NCI-H1092 treated with DMSO at 0.1 percent for 48 hours (cell line): ENCODE measurements around the gene PTPRN2.
"Not testable (repeated sequence)": the region's sequence is repeated elsewhere in the genome, so short reads cannot be mapped to it uniquely, and the experiment has no call there.

Experiments
- DNase-seq: peaks from one replicate; lab custom pipeline; 2025; lab: John Stamatoyannopoulos, UW

PTPRN2 gene

GRCh38 chr7:158277219-158278141, 310.1 kb downstream of the PTPRN2 start:
- DNase-seq, result no peak

GRCh38 chr7:158276414-158277218, 311.0 kb downstream of the PTPRN2 start:
- no peak for DNase-seq

- DNase-seq, result no peak
Measured at GRCh38 chr7:158275711-158276413, 311.8 kb downstream of the PTPRN2 start.

- DNase-seq, result no peak
Measured at GRCh38 chr7:158274996-158275395, 312.6 kb downstream of the PTPRN2 start.

GRCh38 chr7:158274404-158274811, 313.2 kb downstream of the PTPRN2 start:
- DNase-seq, result no peak

- DNase-seq, result not testable (repeated sequence)
Measured at GRCh38 chr7:158273756-158274342, 313.8 kb downstream of the PTPRN2 start.

GRCh38 chr7:158273138-158273651, 314.4 kb downstream of the PTPRN2 start:
- DNase-seq, result no peak

- no peak for DNase-seq
Measured at GRCh38 chr7:158272509-158273137, 315.0 kb downstream of the PTPRN2 start.

GRCh38 chr7:158272091-158272490, 315.5 kb downstream of the PTPRN2 start:
- DNase-seq, result no peak

GRCh38 chr7:158271646-158272045, 316.0 kb downstream of the PTPRN2 start:
- no peak for DNase-seq

GRCh38 chr7:158270856-158271413, 316.7 kb downstream of the PTPRN2 start:
- no peak for DNase-seq

- no peak for DNase-seq
Measured at GRCh38 chr7:158270106-158270775, 317.4 kb downstream of the PTPRN2 start.

GRCh38 chr7:158268816-158269535, 318.6 kb downstream of the PTPRN2 start:
- no peak for DNase-seq

- no peak for DNase-seq
Measured at GRCh38 chr7:158267742-158268435, 319.7 kb downstream of the PTPRN2 start.

- no peak for DNase-seq
Measured at GRCh38 chr7:158266817-158267741, 320.5 kb downstream of the PTPRN2 start.

- no peak for DNase-seq
Measured at GRCh38 chr7:158266426-158266816, 321.2 kb downstream of the PTPRN2 start.

- DNase-seq, result no peak
Measured at GRCh38 chr7:158265743-158266080, 321.9 kb downstream of the PTPRN2 start.
